H1 (cell line): Measurements from ENCODE around the gene TMEM254. TPM values are rescaled to one million over a fixed set of nuclear protein-coding genes. Genes with fewer than 3 reads are reported as not detected.

Source experiments
- CHD7 ChIP-seq: fragments of 300-600 bp; sonication (generic); IDR thresholded peaks from 2 replicates; pipeline ENCODE4 v1.7.1; 2012; ENCODE audit warnings: low read length, moderate library complexity, mild to moderate bottlenecking, inconsistent platforms; ENCODE audit not compliant: insufficient replicate concordance
- SP1 ChIP-seq: IDR thresholded peaks from 2 replicates; pipeline ENCODE4 v1.6.1; 2011; ENCODE audit warnings: low read depth, low read length
- polyA plus RNA-seq, 7 experiments: library from polyadenylated mRNA; depleted of rRNA in 3 of 7; stranded (reverse) in 5 of 7; unstranded in 2 of 7; fragments of >200 nt in 5 of 7; fragments of 200-250 nt in 2 of 7; gene quantifications; 1 replicate in 5 of 7; 2 replicates in 1 of 7; 4 replicates in 1 of 7; pipeline versions ENCODE4 v1.2.1 to v1.2.3, GENCODE V29; 2011 to 2013; ENCODE audit warnings: missing spikeins in 2 of 7, mixed read lengths in 2 of 7
- total RNA-seq: library from RNA; stranded (reverse); fragmentation: NEBNext Ultra II Directional; extraction: Animal tissue kit (Norgen Biotek cat#: 25700); gene quantifications from 2 replicates; pipeline ENCODE4 v1.2.1, GENCODE V29; 2021

TMEM254 gene
- total and polyA plus RNA-seq, 2 of the 8 experiments (the other 6 are each of a cell fraction or from before 2014, with no cell fraction given): 26.9 to 61.2 TPM

GRCh38 chr10:80046629-80047441 lies 31.6 kb upstream of the TMEM254 start (continued):
- TF ChIP-seq CHD7 (no peak), SP1 (no peak)
